LNCaP clone FGC (cell line): Measurements from ENCODE around the gene MOGAT1.

Experiments
- DNase-seq: peaks from one replicate; pipeline ENCODE4 v3.0.0-alpha.2; 2011; ENCODE audit warnings: low read depth
- H3K4me3 ChIP-seq: 2 replicates; pipeline ENCODE4 v1.5.1; 2011; ENCODE audit warnings: mild to moderate bottlenecking, low read depth, low read length, control low read depth
- TF ChIP-seq, protein P1 (sequence below): IDR thresholded peaks from 2 replicates; pipeline ENCODE4 v1.5.1; 2012; ENCODE audit warnings: mild to moderate bottlenecking; ENCODE audit not compliant: control insufficient read depth, insufficient read depth; ENCODE audit errors: extremely low read depth

Gene MOGAT1

GRCh38 chr2:222732489-222733178, 61.2 kb downstream of the MOGAT1 start:
- H3K4me3 ChIP-seq = no peak overlapping the region
- no peak for DNase-seq
- TF ChIP-seq, protein P1, sequence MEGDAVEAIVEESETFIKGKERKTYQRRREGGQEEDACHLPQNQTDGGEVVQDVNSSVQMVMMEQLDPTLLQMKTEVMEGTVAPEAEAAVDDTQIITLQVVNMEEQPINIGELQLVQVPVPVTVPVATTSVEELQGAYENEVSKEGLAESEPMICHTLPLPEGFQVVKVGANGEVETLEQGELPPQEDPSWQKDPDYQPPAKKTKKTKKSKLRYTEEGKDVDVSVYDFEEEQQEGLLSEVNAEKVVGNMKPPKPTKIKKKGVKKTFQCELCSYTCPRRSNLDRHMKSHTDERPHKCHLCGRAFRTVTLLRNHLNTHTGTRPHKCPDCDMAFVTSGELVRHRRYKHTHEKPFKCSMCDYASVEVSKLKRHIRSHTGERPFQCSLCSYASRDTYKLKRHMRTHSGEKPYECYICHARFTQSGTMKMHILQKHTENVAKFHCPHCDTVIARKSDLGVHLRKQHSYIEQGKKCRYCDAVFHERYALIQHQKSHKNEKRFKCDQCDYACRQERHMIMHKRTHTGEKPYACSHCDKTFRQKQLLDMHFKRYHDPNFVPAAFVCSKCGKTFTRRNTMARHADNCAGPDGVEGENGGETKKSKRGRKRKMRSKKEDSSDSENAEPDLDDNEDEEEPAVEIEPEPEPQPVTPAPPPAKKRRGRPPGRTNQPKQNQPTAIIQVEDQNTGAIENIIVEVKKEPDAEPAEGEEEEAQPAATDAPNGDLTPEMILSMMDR = no peak

GRCh38 chr2:222733470-222733845, 62.0 kb downstream of the MOGAT1 start:
- TF ChIP-seq, protein P1 = no peak
- H3K4me3 ChIP-seq = no peak overlapping the region
- no peak for DNase-seq

GRCh38 chr2:222733846-222734702, 62.6 kb downstream of the MOGAT1 start:
- DNase-seq = no peak
- H3K4me3 ChIP-seq = no peak overlapping the region
- TF ChIP-seq, protein P1 = no peak

- no peak overlapping the region for H3K4me3 ChIP-seq
- TF ChIP-seq, protein P1 = no peak
- DNase-seq = no peak
Observed at GRCh38 chr2:222734703-222735014, 63.2 kb downstream of the MOGAT1 start.

DNA sequence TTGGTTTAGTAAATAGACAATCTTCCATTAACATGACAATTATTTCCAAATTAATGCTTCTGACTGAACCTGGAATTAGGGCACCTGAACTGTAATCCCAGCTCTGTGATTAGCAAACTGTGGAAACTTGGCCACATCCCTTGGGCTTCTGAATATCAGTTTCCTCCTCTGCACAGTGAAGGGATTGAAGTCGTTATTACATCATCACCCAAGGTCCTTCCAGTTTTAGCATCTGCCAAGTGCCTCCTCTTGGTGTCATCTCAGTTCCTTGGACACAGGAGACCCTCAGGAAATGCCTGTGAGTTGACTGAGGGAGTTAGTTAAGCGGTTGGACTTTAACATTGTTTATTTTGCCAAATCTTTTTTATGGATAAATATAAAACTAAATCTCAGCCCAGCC, 64.8 kb downstream of the MOGAT1 start:
- no peak overlapping the region for H3K4me3 ChIP-seq
- TF ChIP-seq, protein P1 = no peak
- no peak for DNase-seq

DNA sequence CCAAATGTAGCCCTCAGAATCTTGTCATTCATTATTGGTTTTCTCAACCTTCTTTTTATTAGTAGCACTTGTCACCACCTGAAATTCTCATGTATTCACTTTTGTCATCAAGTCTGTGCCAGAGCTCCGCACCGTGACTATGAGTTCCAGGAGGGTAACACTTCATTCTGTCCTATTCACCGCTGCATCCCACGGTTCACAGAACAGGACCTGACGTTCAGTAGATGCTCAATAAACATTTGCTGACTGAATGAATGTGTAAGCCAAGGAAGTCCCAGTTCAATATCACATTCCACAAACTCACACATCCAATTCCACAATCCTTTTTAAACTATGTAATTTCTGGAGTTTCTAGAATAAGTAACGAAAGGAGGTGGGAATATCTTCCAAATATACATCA, 65.5 kb downstream of the MOGAT1 start:
- TF ChIP-seq, protein P1 = no peak
- H3K4me3 ChIP-seq = no peak overlapping the region
- DNase-seq = no peak
